GM12878 (cell line): ENCODE data around the gene PTH.

ENCODE experiments used
- BHLHE40 ChIP-seq, 2 experiments: fragments of 450-650 bp in 1 of 2; IDR thresholded peaks; 2 replicates each; pipeline ENCODE4 v1.6.1; 2011 to 2017; ENCODE audit warnings: low read depth in 2 of 2, borderline replicate concordance in 1 of 2, improper control_type of control experiment in 1 of 2, low read length in 1 of 2, mild to moderate bottlenecking in 1 of 2
- CTCF ChIP-seq, 3 experiments: IDR thresholded peaks in 2 of 3; conservative IDR thresholded peaks in 1 of 3; 2 replicates each; pipeline ENCODE4 v1.5.1; 2011; ENCODE audit warnings: low read depth in 3 of 3, low read length in 3 of 3, mild to moderate bottlenecking in 3 of 3, control low read depth in 2 of 3, moderate library complexity in 2 of 3, inconsistent platforms in 1 of 3, mixed read lengths in 1 of 3; ENCODE audit not compliant: control insufficient read depth in 2 of 3, insufficient read depth in 1 of 3; ENCODE audit errors: extremely low read depth in 1 of 3
- SP1 ChIP-seq: IDR thresholded peaks from one replicate; pipeline ENCODE4 v1.6.1; 2011; ENCODE audit warnings: low read depth, low read length

- TF ChIP-seq CTCF (IDR thresholded peaks at IDR 0.05 in 2 of 3, conservative IDR thresholded peaks at IDR 0.05 in 1 of 3; ENCODE audit: control insufficient read depth in 2 of 3, extremely low read depth in 1 of 3, insufficient read depth in 1 of 3, low read depth in 3 of 3, low read length in 3 of 3) (no peak), SP1 (no peak), BHLHE40 (IDR thresholded peaks at IDR 0.05; ENCODE audit: borderline replicate concordance in 1 of 2, low read depth in 2 of 2, low read length in 1 of 2) (no peak)
These were observed 15.6 kb downstream of the PTH start for GRCh38 chr11:13480198-13480597.
